Chondrocyte (in vitro differentiated cells): ENCODE data around the gene CDT1. TPM values are rescaled to one million over a fixed set of nuclear protein-coding genes. Genes with fewer than 3 reads are reported as not detected.

Experiments used
- DNase-seq: peaks from one replicate; pipeline ENCODE4 v3.0.0; 2021; ENCODE audit warnings: mixed read lengths, low spot score
- H3K27ac Mint-ChIP-seq: one replicate; pipeline ENCODE4 v1.8.0; 2021; ENCODE audit warnings: mild to moderate bottlenecking, moderate library complexity, mixed read lengths; ENCODE audit not compliant: unreplicated experiment
- H3K27me3 Mint-ChIP-seq: 2 replicates; pipeline ENCODE4 v1.8.0; 2021; ENCODE audit warnings: low read depth, mixed read lengths
- H3K36me3 Mint-ChIP-seq: 2 replicates; pipeline ENCODE4 v1.8.0; 2021; ENCODE audit warnings: low read depth, mixed read lengths
- H3K4me1 Mint-ChIP-seq: 2 replicates; pipeline ENCODE4 v1.8.0; 2021; ENCODE audit warnings: low read depth, mild to moderate bottlenecking, mixed read lengths
- H3K4me3 Mint-ChIP-seq: one replicate; pipeline ENCODE4 v1.8.0; 2021; ENCODE audit warnings: mild to moderate bottlenecking, moderate library complexity, mixed read lengths; ENCODE audit not compliant: unreplicated experiment
- H3K9me3 Mint-ChIP-seq: 2 replicates; pipeline ENCODE4 v1.8.0; 2021; ENCODE audit warnings: low read depth, mixed read lengths
- CTCF ChIP-seq: fragments of 200-600 bp; sonication (generic); IDR thresholded peaks from 2 replicates; pipeline ENCODE4 v1.5.0; 2021; ENCODE audit warnings: antibody characterized with exemption, mild to moderate bottlenecking, moderate library complexity
- long read RNA-seq: library from polyadenylated mRNA; stranded (forward); transcript quantifications from one replicate; pipeline ENCODE4 v2.0.0, GENCODE V29; 2021
- total RNA-seq: library from RNA; stranded (reverse); gene quantifications from 3 replicates; pipeline ENCODE4 v1.2.1, GENCODE V29; 2021

CDT1 gene
- 2.9 to 11.7 TPM (median 3.7 TPM) in 3 replicates for total RNA-seq
- long read RNA-seq, transcript CDT1-201 (10 exons, 3,240 nt): major isoform, 7 of 9 reads
- long read RNA-seq, partial matches to known transcripts: 1 of 9 reads
- long read RNA-seq, other reads (novel, unspliced or antisense): 1 of 9 reads

- Mint-ChIP-seq H3K27me3 (no peaks in the 10 kb centered on the region), H3K4me1 (peaks cover 3% of the 10 kb centered on the region)
- DNase-seq: no peak
These were observed at the start of gene CDT1 for GRCh38 chr16:88803264-88803987. TSS of gene CDT1 (plus strand) at chr16:88803789. CDS start at chr16:88803832, 43 bp downstream.

GRCh38 chr16:88754109-88754911 lies 49.3 kb upstream of the CDT1 start:
- peaks cover 28% of the 10 kb centered on the region for H3K4me1 Mint-ChIP-seq
- no peak for TF ChIP-seq CTCF
- no peaks in the 10 kb centered on the region for H3K9me3 Mint-ChIP-seq
- no peak overlapping the region for H3K4me3 Mint-ChIP-seq
- H3K27me3 Mint-ChIP-seq: no peaks in the 10 kb centered on the region
- H3K36me3 Mint-ChIP-seq: peaks cover 4% of the 10 kb centered on the region
- DNase-seq: no peak
- no peak overlapping the region for H3K27ac Mint-ChIP-seq

More at GRCh38 chr16:88803264-88803987, at the start of gene CDT1:
- peak within 1 kb of the TSS; percentile 17 for H3K27ac Mint-ChIP-seq
- no peaks in the 10 kb centered on the region for H3K9me3 Mint-ChIP-seq
- H3K4me3 Mint-ChIP-seq: peak within 1 kb of the TSS; percentile 79
- no peaks in the 10 kb centered on the region for H3K36me3 Mint-ChIP-seq
- no peak for TF ChIP-seq CTCF

- H3K27me3 Mint-ChIP-seq: no peaks in the 10 kb centered on the region
- no peak overlapping the region for H3K4me3 Mint-ChIP-seq
- H3K4me1 Mint-ChIP-seq: peaks cover 34% of the 10 kb centered on the region
- DNase-seq: no peak
- peak; percentile 77 for TF ChIP-seq CTCF
- peak overlapping the region; percentile 49 for H3K27ac Mint-ChIP-seq
- no peaks in the 10 kb centered on the region for H3K9me3 Mint-ChIP-seq
- peaks cover 4% of the 10 kb centered on the region for H3K36me3 Mint-ChIP-seq
These were observed 48.5 kb upstream of the CDT1 start for GRCh38 chr16:88754912-88755744.

GRCh38 chr16:88755745-88756443 lies 47.7 kb upstream of the CDT1 start:
- no peak for DNase-seq
- peak; percentile 51 for TF ChIP-seq CTCF
- Mint-ChIP-seq H3K36me3 (peaks cover 4% of the 10 kb centered on the region), H3K4me1 (peaks cover 36% of the 10 kb centered on the region), H3K27ac (no peak overlapping the region), H3K4me3 (no peak overlapping the region), H3K9me3 (no peaks in the 10 kb centered on the region), H3K27me3 (no peaks in the 10 kb centered on the region)
